ENCODE measurements around the gene SPNS1.

The SPNS1 gene

DNA sequence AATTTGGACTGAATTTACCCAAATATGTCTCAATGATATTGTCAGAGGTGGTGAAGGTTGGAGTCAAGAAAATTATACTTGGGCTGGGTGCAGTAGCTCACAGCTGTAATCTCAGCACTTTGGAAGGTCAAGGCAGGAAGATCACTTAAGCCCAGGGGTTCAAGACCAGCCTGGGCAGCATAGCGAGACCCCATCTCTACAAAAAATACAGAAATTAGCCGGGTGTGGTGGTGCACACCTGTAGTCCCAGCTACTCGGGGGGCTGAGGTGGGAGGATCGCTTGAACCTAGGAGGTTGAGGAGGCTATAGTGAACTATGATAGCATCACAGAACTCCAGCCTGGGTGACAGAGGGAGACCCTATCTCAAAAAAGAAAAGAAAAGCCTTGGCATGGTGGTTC, 51.2 kb downstream of the SPNS1 start:
- Histone ChIP-seq H3K9me3 (ENCODE audit: control insufficient read depth, insufficient read depth, low read length) (no peaks in the 10 kb centered on the region), H3K27ac (ENCODE audit: low read length) (no peak overlapping the region), H3K4me1 (ENCODE audit: control insufficient read depth, insufficient read depth, low read length) (no peaks in the 10 kb centered on the region; the same call in 1 of the 2 replicates), H3K4me3 (ENCODE audit: low read length) (no peak overlapping the region), H3K36me3 (ENCODE audit: control insufficient read depth, insufficient read depth, low read length) (no peaks in the 10 kb centered on the region), H3K27me3 (ENCODE audit: control insufficient read depth, insufficient read depth, low read length) (no peaks in the 10 kb centered on the region)
- no CpG with 5 or more reads among the region's 4 CpGs for WGBS (ENCODE audit: insufficient coverage, insufficient read length)
- no peak for DNase-seq (ENCODE audit: low read depth, low spot score)

DNA sequence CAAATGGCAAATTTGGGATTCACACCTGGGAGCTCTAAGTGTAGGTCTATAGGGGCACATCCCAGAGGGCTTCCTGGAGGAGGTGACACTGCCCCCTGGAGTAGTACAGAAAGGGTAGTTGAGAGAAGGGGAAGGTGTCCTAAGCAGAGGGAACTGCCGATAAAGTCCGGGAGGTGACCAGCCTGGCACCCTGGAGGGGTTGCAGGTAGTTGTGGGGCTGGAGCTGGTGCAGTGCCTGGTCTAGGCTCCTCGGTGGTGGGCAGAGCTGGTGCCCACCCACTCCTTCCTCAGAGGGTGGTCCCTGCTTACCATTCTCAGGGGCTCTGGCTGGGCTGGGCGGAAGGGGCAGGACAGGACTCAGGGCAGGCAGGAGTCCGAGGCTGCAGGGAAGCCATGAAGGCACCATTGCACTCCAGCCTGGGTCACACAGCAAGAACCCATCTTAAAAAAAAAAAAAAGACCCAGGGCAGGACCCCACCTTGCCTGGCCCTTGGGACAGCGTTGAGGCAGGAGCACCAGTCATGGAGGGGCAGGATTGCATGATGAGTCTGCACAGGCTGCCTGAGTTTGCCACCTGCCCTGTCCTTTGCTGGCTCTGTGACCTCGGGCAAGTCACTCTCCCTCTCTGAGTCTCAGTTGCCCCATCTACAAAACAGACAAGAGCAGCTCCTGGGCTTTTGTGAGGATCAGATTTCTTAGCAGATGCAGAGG, 54.0 kb downstream of the SPNS1 start:
- Histone ChIP-seq H3K27me3 (ENCODE audit: control insufficient read depth, insufficient read depth, low read length) (no peaks in the 10 kb centered on the region), H3K4me1 (ENCODE audit: control insufficient read depth, insufficient read depth, low read length) (no peaks in the 10 kb centered on the region; the same call in 1 of the 2 replicates), H3K9me3 (ENCODE audit: control insufficient read depth, insufficient read depth, low read length) (no peaks in the 10 kb centered on the region), H3K4me3 (ENCODE audit: low read length) (no peak overlapping the region), H3K36me3 (ENCODE audit: control insufficient read depth, insufficient read depth, low read length) (no peaks in the 10 kb centered on the region), H3K27ac (ENCODE audit: low read length) (no peak overlapping the region)
- WGBS (ENCODE audit: insufficient coverage, insufficient read length), result no CpG with 5 or more reads among the region's 7 CpGs
- DNase-seq (ENCODE audit: low read depth, low spot score), result no peak

DNA sequence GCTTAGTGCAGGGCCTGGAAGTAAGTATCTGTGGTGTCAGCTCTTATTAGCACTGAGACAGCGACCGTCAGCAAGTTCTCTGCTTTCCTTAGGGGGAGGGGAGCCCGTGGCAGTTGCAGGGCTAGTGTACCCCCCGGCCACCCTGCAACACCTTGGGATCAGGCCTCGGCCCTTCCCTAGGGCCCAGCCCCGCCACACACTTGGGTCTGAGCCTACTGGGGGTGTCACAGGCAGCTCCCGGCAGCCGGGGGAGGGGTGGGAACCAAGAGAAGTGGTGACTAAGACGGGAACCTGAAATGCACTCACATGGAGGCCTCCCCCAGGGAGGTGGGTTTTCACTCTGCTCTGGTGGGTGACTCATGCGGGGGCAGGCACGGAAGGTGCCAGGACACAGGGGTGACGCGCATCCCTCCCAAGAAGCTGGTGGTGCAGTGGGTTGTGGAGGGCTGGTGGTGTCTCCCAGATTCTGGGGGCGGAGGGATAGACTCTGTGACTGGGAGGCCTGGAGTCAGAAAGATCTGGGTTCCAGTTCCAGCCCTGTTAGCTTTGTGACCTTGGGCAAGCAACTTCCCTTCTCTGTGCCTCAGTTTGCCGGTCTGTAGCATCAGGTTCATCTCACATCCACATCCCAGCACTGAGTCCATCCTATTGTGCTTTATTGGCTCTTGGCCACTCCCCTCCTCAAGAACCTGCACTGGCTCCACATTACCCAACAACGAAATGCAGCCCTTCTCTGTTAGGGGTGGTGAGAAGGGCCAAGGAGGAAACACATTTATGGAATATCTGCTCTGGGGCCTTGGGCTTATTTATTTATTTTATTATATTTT, 54.8 kb downstream of the SPNS1 start:
- Histone ChIP-seq H3K27ac (ENCODE audit: low read length) (no peak overlapping the region), H3K36me3 (ENCODE audit: control insufficient read depth, insufficient read depth, low read length) (no peaks in the 10 kb centered on the region), H3K27me3 (ENCODE audit: control insufficient read depth, insufficient read depth, low read length) (no peaks in the 10 kb centered on the region), H3K4me1 (ENCODE audit: control insufficient read depth, insufficient read depth, low read length) (no peaks in the 10 kb centered on the region; the same call in 1 of the 2 replicates), H3K4me3 (ENCODE audit: low read length) (no peak overlapping the region), H3K9me3 (ENCODE audit: control insufficient read depth, insufficient read depth, low read length) (no peaks in the 10 kb centered on the region)
- no peak for DNase-seq (ENCODE audit: low read depth, low spot score)
- no CpG with 5 or more reads among the region's 16 CpGs for WGBS (ENCODE audit: insufficient coverage, insufficient read length)

DNA sequence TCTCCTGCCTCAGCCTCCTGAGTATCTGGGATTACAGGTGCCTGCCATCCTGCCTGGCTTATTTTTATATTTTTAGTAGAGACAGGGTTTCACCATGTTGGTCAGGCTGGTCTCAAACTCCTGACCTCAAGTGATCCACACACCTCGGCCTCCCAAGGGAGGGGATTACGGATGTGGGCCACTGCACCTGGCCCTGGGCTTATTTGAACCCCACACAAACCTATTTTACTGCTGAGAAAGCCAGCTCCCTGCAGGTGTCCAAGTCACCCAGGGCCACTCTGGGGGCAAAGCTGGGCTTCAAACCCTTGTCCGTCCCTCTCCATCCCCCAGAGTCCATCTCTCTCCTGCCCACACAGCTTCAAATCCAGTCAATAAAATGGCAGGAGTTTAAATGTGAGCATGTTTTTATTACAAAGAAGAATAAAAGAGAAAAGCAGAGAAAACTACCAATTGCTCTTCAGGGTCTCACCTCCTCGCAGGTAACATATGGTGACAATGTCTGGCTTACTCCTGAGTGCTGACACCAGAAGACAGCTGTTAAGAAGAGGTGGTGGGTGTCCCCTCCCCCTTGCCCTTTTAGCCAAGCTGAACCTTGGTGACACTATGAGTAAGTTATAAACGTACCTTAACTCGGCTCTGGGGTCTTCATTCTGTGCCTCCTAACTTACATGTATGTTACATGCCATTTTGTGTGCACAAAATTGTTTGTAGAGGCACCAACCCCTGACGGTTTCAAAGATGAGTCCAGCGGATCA, 55.7 kb downstream of the SPNS1 start:
- Histone ChIP-seq H3K9me3 (ENCODE audit: control insufficient read depth, insufficient read depth, low read length) (no peaks in the 10 kb centered on the region), H3K27me3 (ENCODE audit: control insufficient read depth, insufficient read depth, low read length) (no peaks in the 10 kb centered on the region), H3K36me3 (ENCODE audit: control insufficient read depth, insufficient read depth, low read length) (no peaks in the 10 kb centered on the region), H3K4me1 (ENCODE audit: control insufficient read depth, insufficient read depth, low read length) (no peaks in the 10 kb centered on the region; the same call in 1 of the 2 replicates), H3K4me3 (ENCODE audit: low read length) (no peak overlapping the region), H3K27ac (ENCODE audit: low read length) (no peak overlapping the region)
- no peak for DNase-seq (ENCODE audit: low read depth, low spot score)
- no CpG with 5 or more reads among the region's 8 CpGs for WGBS (ENCODE audit: insufficient coverage, insufficient read length)

All from iPS DF 6.9 (cell line).